ENCODE measurements around the gene FSD1. TPM values are rescaled to one million over a fixed set of nuclear protein-coding genes. Genes with fewer than 3 reads are reported as not detected.

The FSD1 gene
- total RNA-seq, 4 donors from 2014 or later: not detected

- TF ChIP-seq CTCF (IDR thresholded peaks at IDR 0.05 in 4 of 5, conservative IDR thresholded peaks at IDR 0.05 in 1 of 5) (no peak), POLR2A (IDR thresholded peaks at IDR 0.05) (no peak)
- in situ Hi-C loops (cut with MboI; ENCODE audit: low sequenced_read_pairs in 4 of 4) (no loop called here), intact Hi-C loops (cut with DNase I; ENCODE audit: low total_unique reads) (loop anchor here (1.0 to 2.0 kb wide), 2 partner anchors 28 to 30 kb away; partner anchors contain the start of genes MPND and SH3GL1)
- Histone ChIP-seq H3K27me3 (no peaks in the 10 kb centered on the region), H3K9me3 (no peaks in the 10 kb centered on the region), H3K27ac (peak overlapping the region; percentile 83 to 95 (median 92)), H3K36me3 (peaks cover 0 to 11% of the 10 kb centered on the region in 2 donors), H3K4me1 (peaks cover 80 to 89% of the 10 kb centered on the region in 2 donors), H3K4me3 (peak overlapping the region in 2 of 4 donors; percentile 2 to 6)
- no peak for DNase-seq
- ATAC-seq: no peak
These were observed 66.1 kb downstream of the FSD1 start for GRCh38 chr19:4370418-4371041.

- H3K27me3 ChIP-seq: no peaks in the 10 kb centered on the region
- peaks cover 0 to under 1% of the 10 kb centered on the region in 2 donors for H3K36me3 ChIP-seq
- peak; percentile 55 for ATAC-seq
- TF ChIP-seq CTCF (IDR thresholded peaks at IDR 0.05 in 4 of 5, conservative IDR thresholded peaks at IDR 0.05 in 1 of 5) (peak in 1 of 5 experiments; percentile 18), POLR2A (IDR thresholded peaks at IDR 0.05) (peak in 1 of 2 donors; percentile 16)
- H3K9me3 ChIP-seq: no peaks in the 10 kb centered on the region
- H3K27ac ChIP-seq: peak overlapping the region; percentile 83 to 95 (median 92)
- peak; percentile 78 to 85 for DNase-seq
- in situ Hi-C loops (cut with MboI; ENCODE audit: low sequenced_read_pairs in 4 of 4): no loop called here
- intact Hi-C loops (cut with DNase I; ENCODE audit: low total_unique reads): loop anchor here (2.0 kb wide), 1 partner anchor 29 kb away; the partner anchor contains the start of gene MPND
- H3K4me1 ChIP-seq: peaks cover 90 to 98% of the 10 kb centered on the region in 2 donors
- peak overlapping the region in 1 of 4 donors; percentile 2 for H3K4me3 ChIP-seq
These were observed 67.1 kb downstream of the FSD1 start for GRCh38 chr19:4371247-4372164.

GRCh38 chr19:4372165-4373012 lies 68.0 kb downstream of the FSD1 start:
- in situ Hi-C loops (cut with MboI; ENCODE audit: low sequenced_read_pairs in 4 of 4): no loop called here

More at GRCh38 chr19:4372165-4373012, 68.0 kb downstream of the FSD1 start:
- no peak overlapping the region for H3K4me3 ChIP-seq
- peak overlapping the region; percentile 83 to 95 (median 92) for H3K27ac ChIP-seq
- no peaks in the 10 kb centered on the region for H3K9me3 ChIP-seq
- intact Hi-C loops (cut with DNase I; ENCODE audit: low total_unique reads): no loop called here
- no peak for DNase-seq
- ATAC-seq: no peak
- H3K4me1 ChIP-seq: peaks cover 99 to 100% of the 10 kb centered on the region in 2 donors
- TF ChIP-seq POLR2A (IDR thresholded peaks at IDR 0.05): no peak
- no peak for TF ChIP-seq CTCF (IDR thresholded peaks at IDR 0.05 in 4 of 5, conservative IDR thresholded peaks at IDR 0.05 in 1 of 5)
- no peaks in the 10 kb centered on the region for H3K27me3 ChIP-seq
- H3K36me3 ChIP-seq: no peaks in the 10 kb centered on the region
